PC-9 (cell line): ENCODE data around the gene PRPF8. TPM values are rescaled to one million over a fixed set of nuclear protein-coding genes. Genes with fewer than 3 reads are reported as not detected.

Experiments used
- BruUV-seq: library from RNA; stranded (reverse); fragments of 400-500 nt; replicated peaks from 2 replicates; lab custom pipeline; 2021; lab: Mats Ljungman, UMichigan
- CTCF ChIA-PET: fragments of 300-600 bp; sonication (Branson Sonifier 250); formaldehyde crosslinking; loops from one replicate; lab custom pipeline; 2022; ENCODE audit warnings: antibody characterized with exemption; lab: Charles Lee
- POLR2A ChIA-PET: fragments of 300-600 bp; sonication (Branson Sonifier 250); formaldehyde crosslinking; loops from one replicate; lab custom pipeline; 2022; ENCODE audit warnings: antibody characterized with exemption; ENCODE audit not compliant: unreplicated experiment; lab: Charles Lee
- DNase-seq, 2 experiments: peaks; one replicate each; pipeline versions ENCODE4 v3.0.0 to v3.0.0-alpha.2; 2015 to 2022; ENCODE audit warnings: mixed read lengths in 1 of 2
- H2AFZ ChIP-seq: fragments of 200-600 bp; sonication (generic); 2 replicates; pipeline ENCODE4 v1.8.1; 2017; ENCODE audit warnings: antibody characterized with exemption
- H3F3A ChIP-seq: fragments of 200-600 bp; sonication (generic); 2 replicates; pipeline ENCODE4 v1.8.1; 2017; ENCODE audit warnings: antibody characterized with exemption, mild to moderate bottlenecking, low read depth; ENCODE audit not compliant: insufficient read depth
- H3K27ac ChIP-seq: fragments of 200-600 bp; sonication (generic); 2 replicates; pipeline ENCODE4 v1.6.1; 2016; ENCODE audit warnings: mixed run types
- H3K27me3 ChIP-seq: fragments of 200-600 bp; sonication (generic); 2 replicates; pipeline ENCODE4 v1.6.1; 2016; ENCODE audit warnings: low read depth, mixed run types; ENCODE audit not compliant: insufficient read depth
- H3K36me3 ChIP-seq: fragments of 200-600 bp; sonication (generic); 2 replicates; pipeline ENCODE4 v1.6.1; 2016; ENCODE audit warnings: low read depth, mixed run types
- H3K4me1 ChIP-seq: fragments of 200-600 bp; sonication (generic); replicated peaks from 2 replicates; pipeline ENCODE4 v1.6.1; 2016; ENCODE audit warnings: mixed run types; ENCODE audit not compliant: insufficient read depth
- H3K4me2 ChIP-seq: fragments of 200-600 bp; sonication (generic); 2 replicates; pipeline ENCODE4 v1.6.1; 2017; ENCODE audit warnings: mixed run types
- H3K4me3 ChIP-seq: fragments of 200-600 bp; sonication (generic); 2 replicates; pipeline ENCODE4 v1.6.1; 2016; ENCODE audit warnings: mixed run types
- H3K79me2 ChIP-seq: fragments of 200-600 bp; sonication (generic); 2 replicates; pipeline ENCODE4 v1.6.1; 2017; ENCODE audit warnings: low read depth, mixed run types
- H3K9me2 ChIP-seq: fragments of 200-600 bp; sonication (generic); 2 replicates; pipeline ENCODE4 v1.8.1; 2017; ENCODE audit warnings: mild to moderate bottlenecking; ENCODE audit not compliant: insufficient read depth
- H3K9me3 ChIP-seq: fragments of 200-600 bp; sonication (generic); 2 replicates; pipeline ENCODE4 v1.8.1; 2016; ENCODE audit warnings: low read depth; ENCODE audit not compliant: insufficient read depth
- H4K20me1 ChIP-seq: fragments of 200-600 bp; sonication (generic); 2 replicates; pipeline ENCODE4 v1.8.1; 2017; ENCODE audit not compliant: insufficient read depth
- EZH2 ChIP-seq: fragments of 200-600 bp; sonication (generic); IDR thresholded peaks from 2 replicates; pipeline ENCODE4 v1.8.0; 2017; ENCODE audit warnings: antibody characterized with exemption, low read depth
- intact Hi-C: fragments of 100-400 bp; cut with micrococcal nuclease; formaldehyde crosslinking; loops from one replicate; pipeline ENCODE4 v1.10.0; 2022; ENCODE audit not compliant: unreplicated experiment
- total RNA-seq: library from RNA; stranded (reverse); gene quantifications from 2 replicates; pipeline ENCODE4 v1.2.3, GENCODE V29; 2021
- TF ChIP-seq, protein P1 (sequence below): fragments of 200-600 bp; sonication (generic); conservative IDR thresholded peaks from 2 replicates; pipeline ENCODE4 v1.6.1; 2017; ENCODE audit warnings: mixed run types, antibody characterized with exemption, mild to moderate bottlenecking, moderate library complexity

Gene PRPF8
- total RNA-seq, 1 experiment from 2014 or later, result 496 TPM

DNA sequence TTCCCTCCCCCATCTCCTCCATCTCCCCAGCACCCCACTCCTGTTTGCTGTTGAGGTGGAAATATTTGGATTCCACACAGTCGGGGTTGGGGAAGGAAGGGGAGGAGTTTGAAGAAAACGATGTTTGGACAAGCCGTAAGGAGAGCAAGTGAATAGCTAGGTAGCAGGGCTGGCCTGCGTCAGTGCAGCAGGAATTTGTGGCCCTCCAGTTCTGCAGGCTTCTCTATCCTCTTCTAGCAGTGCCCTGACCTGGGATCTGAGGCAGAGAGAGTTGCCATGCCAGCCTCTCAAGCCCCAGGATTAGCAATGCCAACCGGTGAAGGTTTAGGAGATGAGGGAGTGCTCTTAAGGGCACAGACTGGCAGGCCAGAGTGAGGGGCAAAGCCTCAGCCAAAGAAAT, 13.0 kb upstream of the PRPF8 start:
- Histone ChIP-seq H3K9me2 (no peaks in the 10 kb centered on the region), H4K20me1 (no peaks in the 10 kb centered on the region), H2AFZ (no peak overlapping the region), H3K4me1 (no peaks in the 10 kb centered on the region), H3K4me3 (no peak overlapping the region), H3K27me3 (no peaks in the 10 kb centered on the region), H3K4me2 (no peak overlapping the region), H3K79me2 (no peaks in the 10 kb centered on the region), H3F3A (peaks cover 5% of the 10 kb centered on the region; the same call in 1 of the 2 replicates), H3K9me3 (no peaks in the 10 kb centered on the region), H3K36me3 (no peaks in the 10 kb centered on the region), H3K27ac (no peak overlapping the region)
- DNase-seq, result peak in 1 of 2 experiments; percentile 8
- BruUV-seq, result no TSS peak
- ChIA-PET CTCF (interaction anchor here (0.6 kb wide), 1 partner anchor 432 kb away, joined by 4 read pairs; no protein-coding TSS in a partner anchor), POLR2A (no interaction called here)
- no peak for TF ChIP-seq EZH2
- TF ChIP-seq, protein P1, sequence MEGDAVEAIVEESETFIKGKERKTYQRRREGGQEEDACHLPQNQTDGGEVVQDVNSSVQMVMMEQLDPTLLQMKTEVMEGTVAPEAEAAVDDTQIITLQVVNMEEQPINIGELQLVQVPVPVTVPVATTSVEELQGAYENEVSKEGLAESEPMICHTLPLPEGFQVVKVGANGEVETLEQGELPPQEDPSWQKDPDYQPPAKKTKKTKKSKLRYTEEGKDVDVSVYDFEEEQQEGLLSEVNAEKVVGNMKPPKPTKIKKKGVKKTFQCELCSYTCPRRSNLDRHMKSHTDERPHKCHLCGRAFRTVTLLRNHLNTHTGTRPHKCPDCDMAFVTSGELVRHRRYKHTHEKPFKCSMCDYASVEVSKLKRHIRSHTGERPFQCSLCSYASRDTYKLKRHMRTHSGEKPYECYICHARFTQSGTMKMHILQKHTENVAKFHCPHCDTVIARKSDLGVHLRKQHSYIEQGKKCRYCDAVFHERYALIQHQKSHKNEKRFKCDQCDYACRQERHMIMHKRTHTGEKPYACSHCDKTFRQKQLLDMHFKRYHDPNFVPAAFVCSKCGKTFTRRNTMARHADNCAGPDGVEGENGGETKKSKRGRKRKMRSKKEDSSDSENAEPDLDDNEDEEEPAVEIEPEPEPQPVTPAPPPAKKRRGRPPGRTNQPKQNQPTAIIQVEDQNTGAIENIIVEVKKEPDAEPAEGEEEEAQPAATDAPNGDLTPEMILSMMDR, result no peak
- intact Hi-C loops, result no loop called here

DNA sequence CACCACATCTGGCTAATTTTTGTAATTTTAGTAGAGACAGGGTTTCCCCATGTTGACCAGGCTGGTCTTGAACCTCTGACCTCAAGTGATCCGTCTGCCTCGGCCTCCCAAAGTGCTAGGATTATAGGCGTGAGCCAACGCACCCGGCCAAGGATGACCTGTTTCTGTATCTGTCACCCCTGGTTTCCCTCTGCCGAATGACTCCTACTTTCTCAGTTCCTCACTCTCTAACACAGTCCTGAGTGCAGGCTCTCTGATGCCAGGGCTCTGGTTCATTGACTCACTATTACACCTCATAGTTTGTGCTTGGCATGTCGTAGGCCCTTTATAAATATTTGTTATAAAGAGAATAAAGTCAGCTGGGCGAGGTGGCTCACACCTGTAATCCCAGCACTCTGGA, 10.7 kb upstream of the PRPF8 start:
- BruUV-seq, result no TSS peak
- no peaks in the 10 kb centered on the region for H3K36me3 ChIP-seq
- ChIA-PET POLR2A (no interaction called here), CTCF (no interaction called here)
- H3K9me3 ChIP-seq, result no peaks in the 10 kb centered on the region
- no peak overlapping the region for H2AFZ ChIP-seq
- no peak overlapping the region for H3K27ac ChIP-seq
- no peaks in the 10 kb centered on the region for H3K9me2 ChIP-seq
- H3K79me2 ChIP-seq, result no peaks in the 10 kb centered on the region
- no peaks in the 10 kb centered on the region for H3K4me1 ChIP-seq
- H3F3A ChIP-seq, result peaks cover 13% of the 10 kb centered on the region; the same call in 1 of the 2 replicates
- H3K27me3 ChIP-seq, result no peaks in the 10 kb centered on the region
- no peaks in the 10 kb centered on the region for H4K20me1 ChIP-seq
- TF ChIP-seq, protein P1, result no peak
- DNase-seq, result peak in 1 of 2 experiments; percentile 1
- intact Hi-C loops, result no loop called here
- no peak overlapping the region for H3K4me2 ChIP-seq
- no peak overlapping the region for H3K4me3 ChIP-seq

DNA sequence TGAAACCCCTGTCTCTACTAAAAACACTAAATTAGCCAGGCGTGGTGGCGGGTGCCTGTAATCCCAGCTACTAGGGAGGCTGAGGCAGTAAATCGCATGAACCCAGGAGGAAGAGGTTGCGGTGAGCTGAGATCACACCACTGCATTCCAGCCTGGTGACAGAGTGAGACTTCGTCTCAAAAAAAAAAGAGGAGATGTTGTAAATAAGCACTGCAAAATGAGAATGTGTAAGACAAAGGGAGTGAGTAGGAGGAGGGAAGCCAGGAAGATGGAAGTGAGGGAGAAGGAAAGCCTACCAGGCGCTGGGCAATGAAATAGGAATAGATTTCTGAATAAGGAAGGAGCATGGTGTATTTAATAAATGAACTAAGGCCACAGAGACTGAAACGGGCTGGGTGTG, 8.7 kb upstream of the PRPF8 start:
- H3K4me1 ChIP-seq, result no peaks in the 10 kb centered on the region
- no peak overlapping the region for H3K27ac ChIP-seq
- no peaks in the 10 kb centered on the region for H3K27me3 ChIP-seq
- intact Hi-C loops, result no loop called here
- no peaks in the 10 kb centered on the region for H3K79me2 ChIP-seq
- TF ChIP-seq, protein P1, result no peak
- no peak for TF ChIP-seq EZH2
- BruUV-seq, result no TSS peak
- no peak overlapping the region for H3K4me2 ChIP-seq
- no peaks in the 10 kb centered on the region for H3K9me3 ChIP-seq
- H3K4me3 ChIP-seq, result no peak overlapping the region
- H3K9me2 ChIP-seq, result no peaks in the 10 kb centered on the region
- H3F3A ChIP-seq, result peaks cover 13% of the 10 kb centered on the region; the same call in 1 of the 2 replicates
- no peaks in the 10 kb centered on the region for H4K20me1 ChIP-seq
- peak in 1 of 2 experiments; percentile 36 for DNase-seq
- POLR2A ChIA-PET, result interaction anchor here (0.7 kb wide), 1 partner anchor 182 kb away, joined by 5 read pairs; no protein-coding TSS in a partner anchor
- H2AFZ ChIP-seq, result no peak overlapping the region
- CTCF ChIA-PET, result no interaction called here
- H3K36me3 ChIP-seq, result no peaks in the 10 kb centered on the region
